Activated B cell treated with CpG ODN at 0.5 μM for 24 hours (primary cell): ENCODE results near the gene DUS2. TPM values are rescaled to one million over a fixed set of nuclear protein-coding genes. Genes with fewer than 3 reads are reported as not detected.

Source experiments
- ATAC-seq: fragments of 200-7000 bp; cut with Tn5 transposase; one replicate; pipeline ENCODE4 v1.10.0; 2021; ENCODE audit warnings: low read depth, mild to moderate bottlenecking, moderate library complexity
- CTCF ChIA-PET: fragments of 350-600 bp; sonication (Branson Sonifier 250); formaldehyde crosslinking; loops from one replicate; lab custom pipeline; 2021; ENCODE audit warnings: antibody characterized with exemption; lab: Charles Lee
- POLR2A ChIA-PET: fragments of 350-600 bp; sonication (Branson Sonifier 250); formaldehyde crosslinking; loops from one replicate; lab custom pipeline; 2021; ENCODE audit warnings: antibody characterized with exemption; lab: Charles Lee
- DNase-seq: peaks from one replicate; pipeline ENCODE4 v3.0.0; 2022
- H3K27ac Mint-ChIP-seq: one replicate; pipeline ENCODE4 v1.8.0; 2020; ENCODE audit warnings: mixed read lengths
- H3K27me3 Mint-ChIP-seq: one replicate; pipeline ENCODE4 v1.8.0; 2021; ENCODE audit warnings: mixed read lengths
- H3K36me3 Mint-ChIP-seq: one replicate; pipeline ENCODE4 v1.8.0; 2021; ENCODE audit warnings: low read depth, mixed read lengths
- H3K4me1 Mint-ChIP-seq: one replicate; pipeline ENCODE4 v1.8.0; 2021; ENCODE audit warnings: mixed read lengths
- H3K4me3 Mint-ChIP-seq: one replicate; pipeline ENCODE4 v1.8.0; 2020; ENCODE audit warnings: mild to moderate bottlenecking, mixed read lengths
- H3K9me3 Mint-ChIP-seq: one replicate; pipeline ENCODE4 v1.8.0; 2020; ENCODE audit warnings: mixed read lengths
- intact Hi-C: fragments of 100-400 bp; cut with micrococcal nuclease; formaldehyde crosslinking; loops from one replicate; pipeline ENCODE4 v1.15.1; 2024
- total RNA-seq: library from RNA; stranded (reverse); gene quantifications from 2 replicates; pipeline ENCODE4 v1.2.3, GENCODE V29; 2022
- TF ChIP-seq, protein P1 (sequence below): fragments of 200-600 bp; IDR thresholded peaks from one replicate; pipeline ENCODE4 v1.8.0; 2022; ENCODE audit warnings: antibody characterized with exemption, mild to moderate bottlenecking

Gene DUS2
- total RNA-seq, 1 donor from 2014 or later, result 62.0 TPM

DNA sequence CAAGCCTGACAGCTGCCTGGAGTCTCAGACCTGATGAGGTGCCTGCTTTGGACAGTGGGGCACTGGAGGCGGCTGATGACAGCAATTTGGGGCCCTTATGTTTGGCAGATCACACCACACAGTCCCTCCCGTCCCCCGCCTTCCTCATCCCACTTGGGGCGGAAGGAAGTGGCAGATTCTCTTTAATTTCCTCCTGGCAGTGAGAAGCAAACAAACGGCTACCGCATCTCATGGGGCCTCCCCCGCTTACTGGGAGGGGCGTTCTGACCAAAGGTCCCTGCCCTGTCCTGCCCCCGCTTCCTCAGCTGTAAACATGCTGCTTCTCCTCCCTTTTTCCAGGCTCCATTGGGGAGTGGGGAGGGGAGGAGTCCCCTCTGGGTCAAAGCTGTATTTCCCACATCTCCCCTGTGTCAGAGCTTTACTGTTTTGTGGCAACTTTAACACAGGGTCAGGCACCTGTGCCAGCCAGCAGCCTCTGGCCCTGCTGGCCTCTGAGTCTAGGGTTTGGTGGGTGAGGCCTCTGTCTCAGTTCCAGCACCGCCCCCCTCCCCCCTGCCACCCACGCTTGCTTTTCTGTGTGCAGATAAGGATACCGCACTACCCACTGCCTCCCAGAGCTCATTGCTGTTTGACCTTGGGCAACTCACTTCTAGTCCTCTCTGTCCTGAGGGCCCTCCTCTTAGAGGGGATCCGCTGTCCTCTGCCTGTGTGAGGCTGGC is 56.7 kb downstream of the DUS2 start:
- ChIA-PET CTCF (interaction anchor here (0.9 to 2.6 kb wide), 4 partner anchors 8 to 263 kb away, joined by 3 to 11 read pairs (median 4); no protein-coding TSS in a partner anchor), POLR2A (interaction anchor here (0.6 to 2.3 kb wide), 6 partner anchors 9 to 264 kb away, joined by 3 to 16 read pairs (median 4); no protein-coding TSS in a partner anchor)
- Mint-ChIP-seq H3K27me3 (no peaks in the 10 kb centered on the region), H3K27ac (peak overlapping the region; percentile 91), H3K4me1 (peaks cover 90% of the 10 kb centered on the region), H3K36me3 (peaks cover 53% of the 10 kb centered on the region), H3K4me3 (peak overlapping the region; percentile 64), H3K9me3 (no peaks in the 10 kb centered on the region)
- no peak for ATAC-seq
- DNase-seq, result peak; percentile 44
- TF ChIP-seq, protein P1, sequence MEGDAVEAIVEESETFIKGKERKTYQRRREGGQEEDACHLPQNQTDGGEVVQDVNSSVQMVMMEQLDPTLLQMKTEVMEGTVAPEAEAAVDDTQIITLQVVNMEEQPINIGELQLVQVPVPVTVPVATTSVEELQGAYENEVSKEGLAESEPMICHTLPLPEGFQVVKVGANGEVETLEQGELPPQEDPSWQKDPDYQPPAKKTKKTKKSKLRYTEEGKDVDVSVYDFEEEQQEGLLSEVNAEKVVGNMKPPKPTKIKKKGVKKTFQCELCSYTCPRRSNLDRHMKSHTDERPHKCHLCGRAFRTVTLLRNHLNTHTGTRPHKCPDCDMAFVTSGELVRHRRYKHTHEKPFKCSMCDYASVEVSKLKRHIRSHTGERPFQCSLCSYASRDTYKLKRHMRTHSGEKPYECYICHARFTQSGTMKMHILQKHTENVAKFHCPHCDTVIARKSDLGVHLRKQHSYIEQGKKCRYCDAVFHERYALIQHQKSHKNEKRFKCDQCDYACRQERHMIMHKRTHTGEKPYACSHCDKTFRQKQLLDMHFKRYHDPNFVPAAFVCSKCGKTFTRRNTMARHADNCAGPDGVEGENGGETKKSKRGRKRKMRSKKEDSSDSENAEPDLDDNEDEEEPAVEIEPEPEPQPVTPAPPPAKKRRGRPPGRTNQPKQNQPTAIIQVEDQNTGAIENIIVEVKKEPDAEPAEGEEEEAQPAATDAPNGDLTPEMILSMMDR, result no peak
- intact Hi-C loops, result loop anchor here (10.0 kb wide), 2 partner anchors 415 to 1485 kb away; partner anchors contain the start of genes ACD, C16orf86, ENKD1 and NFAT5

DNA sequence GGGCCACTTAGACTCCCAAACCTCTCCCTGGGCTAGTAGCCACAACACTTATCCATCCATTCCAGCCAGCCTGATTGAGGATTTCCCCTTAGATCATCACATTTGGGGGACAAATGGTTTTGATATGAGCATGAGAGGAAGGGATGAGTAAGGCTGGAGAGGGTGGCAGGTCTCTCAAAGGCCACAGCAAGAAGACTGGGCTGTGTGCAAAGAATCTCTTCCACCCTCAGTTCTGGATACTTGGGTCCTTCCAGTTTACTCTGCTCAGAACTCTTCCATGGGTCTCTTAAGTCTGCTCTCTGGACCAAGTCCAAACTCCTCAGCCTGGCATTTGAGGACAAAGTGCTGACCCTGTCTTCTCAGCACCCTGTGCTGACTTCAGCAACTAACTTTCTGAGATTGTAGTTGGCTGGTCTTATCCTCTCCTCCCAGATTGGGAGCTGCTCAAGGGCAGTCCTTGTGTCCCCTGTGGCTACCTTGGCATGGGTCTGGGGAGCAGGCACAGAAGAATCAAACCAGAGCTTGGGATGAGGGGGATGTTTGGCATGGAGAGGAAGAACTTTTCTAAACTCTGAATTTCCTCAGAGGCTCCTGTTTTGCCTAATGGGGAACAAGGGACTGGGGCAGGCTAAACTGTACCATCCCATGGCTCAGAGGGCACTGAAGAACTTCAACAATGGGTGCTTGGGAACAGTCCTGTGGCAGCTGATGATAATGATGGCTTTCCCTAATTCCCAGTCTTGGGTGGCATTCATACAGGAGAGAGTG is 59.0 kb downstream of the DUS2 start:
- Mint-ChIP-seq H3K36me3 (peaks cover 40% of the 10 kb centered on the region), H3K9me3 (no peaks in the 10 kb centered on the region), H3K4me1 (peaks cover 78% of the 10 kb centered on the region), H3K27ac (peak overlapping the region; percentile 69), H3K4me3 (no peak overlapping the region), H3K27me3 (no peaks in the 10 kb centered on the region)
- POLR2A ChIA-PET, result interaction anchor here (6.1 kb wide), 1 partner anchor 10 kb away, joined by 211 read pairs; no protein-coding TSS in a partner anchor
- CTCF ChIA-PET, result interaction anchor here (2.3 to 3.8 kb wide), 2 partner anchors 9 to 148 kb away, joined by 6 to 54 read pairs; no protein-coding TSS in a partner anchor
- TF ChIP-seq, protein P1, result no peak
- intact Hi-C loops, result loop anchor here (10.0 kb wide), 1 partner anchor 1483 kb away; the partner anchor contains the start of gene NFAT5
- no peak for DNase-seq
- ATAC-seq, result no peak

DNA sequence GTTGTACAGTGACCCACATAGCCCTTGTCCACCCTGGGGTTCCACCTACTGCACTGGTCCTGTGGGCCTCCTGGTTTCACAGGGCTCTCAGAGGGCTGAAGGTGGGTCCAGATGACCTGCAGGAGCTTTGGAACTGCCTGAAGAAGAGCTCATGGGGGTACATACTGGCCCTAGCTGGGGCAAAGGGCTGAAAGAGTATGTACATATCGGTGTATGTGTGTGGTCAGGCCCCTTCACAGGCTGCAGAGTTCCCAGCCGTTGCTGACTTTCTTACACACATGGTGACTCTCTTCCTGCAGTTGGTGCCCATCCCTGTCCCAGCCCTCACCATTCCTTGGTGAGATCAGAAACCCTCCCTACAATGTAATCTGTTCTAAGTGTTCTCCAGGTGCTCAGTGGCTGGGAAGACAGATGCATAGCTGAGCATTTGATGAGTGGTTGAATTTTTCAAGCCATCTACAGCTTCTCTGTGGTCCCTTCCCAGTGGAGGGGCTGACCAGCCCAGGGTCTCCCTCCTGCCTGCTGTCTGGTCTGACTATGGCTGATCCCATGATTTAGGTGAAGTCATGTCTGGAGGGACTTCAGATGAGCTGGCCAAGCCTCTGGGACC is 59.6 kb downstream of the DUS2 start:
- intact Hi-C loops, result loop anchor here (10.0 kb wide), 1 partner anchor 1482 kb away; the partner anchor contains the start of gene NFAT5
- TF ChIP-seq, protein P1, result no peak
- DNase-seq (no peak), ATAC-seq (no peak)
- ChIA-PET CTCF (interaction anchor here (1.0 to 3.8 kb wide), 3 partner anchors 9 to 147 kb away, joined by 3 to 54 read pairs (median 6); no protein-coding TSS in a partner anchor), POLR2A (interaction anchor here (3.2 to 6.1 kb wide), 2 partner anchors 10 kb away, joined by 15 to 211 read pairs; no protein-coding TSS in a partner anchor)
- Mint-ChIP-seq H3K27ac (peak overlapping the region; percentile 92), H3K27me3 (no peaks in the 10 kb centered on the region), H3K4me1 (peaks cover 80% of the 10 kb centered on the region), H3K9me3 (no peaks in the 10 kb centered on the region), H3K36me3 (peaks cover 37% of the 10 kb centered on the region), H3K4me3 (no peak overlapping the region)

DNA sequence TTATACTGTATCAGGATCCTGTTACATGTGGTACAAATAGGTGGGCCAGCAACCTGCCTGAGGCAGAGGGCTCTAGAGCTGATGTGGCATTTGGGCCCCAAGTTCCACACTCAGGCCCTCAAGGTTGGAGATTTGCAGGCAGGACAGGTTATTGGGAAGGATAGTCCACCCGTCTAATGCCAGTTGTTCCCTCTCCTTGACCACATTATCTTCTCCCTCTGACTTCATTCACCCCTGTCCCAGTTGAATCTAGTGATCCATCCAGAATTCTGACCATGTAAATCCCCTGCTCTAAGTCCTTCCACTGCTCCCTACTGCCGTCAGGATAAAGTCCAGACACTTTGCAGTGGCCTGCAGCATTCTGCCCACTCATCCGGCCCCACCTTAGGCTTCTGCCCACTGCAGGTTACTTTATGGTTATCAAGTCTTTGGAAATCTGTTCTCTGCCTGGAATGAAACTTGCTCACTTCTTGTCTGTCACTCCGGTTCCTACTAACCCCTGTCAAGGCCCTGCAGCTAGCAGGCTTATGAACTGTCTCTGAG is 60.2 kb downstream of the DUS2 start:
- intact Hi-C loops, result loop anchor here (10.0 kb wide), 1 partner anchor 1481 kb away; the partner anchor contains the start of gene NFAT5
- DNase-seq (no peak), ATAC-seq (no peak)
- ChIA-PET POLR2A (interaction anchor here (2.6 to 6.1 kb wide), 3 partner anchors 10 to 181 kb away, joined by 7 to 211 read pairs (median 15); partner anchors contain the start of gene SLC7A6), CTCF (interaction anchor here (1.0 to 3.8 kb wide), 3 partner anchors 10 to 147 kb away, joined by 3 to 54 read pairs (median 6); no protein-coding TSS in a partner anchor)
- TF ChIP-seq, protein P1, result no peak
- Mint-ChIP-seq H3K4me1 (peaks cover 78% of the 10 kb centered on the region), H3K27me3 (no peaks in the 10 kb centered on the region), H3K27ac (peak overlapping the region; percentile 92), H3K9me3 (no peaks in the 10 kb centered on the region), H3K4me3 (peak overlapping the region; percentile 0), H3K36me3 (peaks cover 32% of the 10 kb centered on the region)
